HCT116 (cell line): ENCODE results near the gene PEF1. TPM values are rescaled to one million over a fixed set of nuclear protein-coding genes. Genes with fewer than 3 reads are reported as not detected.
A peak's percentile ranks its signal among the peaks of the same experiment; 100 is the strongest.

Experiments
- ATAC-seq: fragments of 200-7000 bp; cut with Tn5 transposase; 2 replicates; pipeline ENCODE4 v1.9.1; 2020; ENCODE audit warnings: mild to moderate bottlenecking, moderate library complexity
- BruUV-seq: library from RNA; stranded (reverse); fragments of 400-500 nt; replicated peaks from 2 replicates; lab custom pipeline; 2021; lab: Mats Ljungman, UMichigan
- CTCF ChIA-PET: fragments of 300-600 bp; sonication (Branson Sonifier 250); formaldehyde crosslinking; loops from one replicate; lab custom pipeline; 2021; ENCODE audit warnings: antibody characterized with exemption; lab: Charles Lee
- POLR2A ChIA-PET: fragments of 300-600, 350-600 bp; sonication (Branson Sonifier 250); formaldehyde crosslinking; loops from one replicate; lab custom pipeline; 2021; ENCODE audit warnings: antibody characterized with exemption; lab: Charles Lee
- RAD21 ChIA-PET, 2 experiments: fragments of 300-600 bp; sonication (Branson Sonifier 250); formaldehyde crosslinking; loops; one replicate each; lab custom pipeline; 2023; ENCODE audit warnings: low total read pairs in 2 of 2; ENCODE audit not compliant: uncharacterized antibody in 2 of 2, unreplicated experiment in 2 of 2, low non-redundant PET in 1 of 2; lab: Charles Lee
- DNase-seq: peaks from one replicate; pipeline ENCODE4 v3.0.0-alpha.2; 2010; ENCODE audit warnings: low read depth, low spot score
- H2AFZ ChIP-seq: fragments of 200-600 bp; shearing (Covaris generic), sonication (generic); 2 replicates; pipeline ENCODE4 v1.6.1; 2017; ENCODE audit warnings: low read depth, mixed run types, mixed read lengths, antibody characterized with exemption, low read length; ENCODE audit not compliant: poor library complexity, severe bottlenecking
- H3K27ac ChIP-seq: 2 replicates; pipeline ENCODE4 v1.5.1; 2012; ENCODE audit warnings: low read depth, low read length
- H3K27me3 ChIP-seq: fragments of 200-600 bp; sonication (generic); 2 replicates; pipeline ENCODE4 v1.6.1; 2016; ENCODE audit warnings: mixed run types, low read length, mixed read lengths; ENCODE audit not compliant: insufficient read depth
- H3K36me3 ChIP-seq, 2 experiments: fragments of 200-500 bp in 1 of 2; fragments of 200-600 bp in 1 of 2; sonication (Bioruptor generic) in 1 of 2; sonication (generic) in 1 of 2; 2 replicates each; pipeline versions ENCODE4 v1.5.1 to v1.6.1; 2014 to 2016; ENCODE audit warnings: low read length in 2 of 2, inconsistent platforms in 1 of 2, mixed read lengths in 1 of 2, mixed run types in 1 of 2; ENCODE audit not compliant: insufficient read depth in 2 of 2, control insufficient read depth in 1 of 2
- H3K4me1 ChIP-seq, 2 experiments: fragments of 200-600 bp in 1 of 2; sonication (generic) in 1 of 2; 2 replicates each; pipeline versions ENCODE4 v1.5.1 to v1.6.1; 2012 to 2017; ENCODE audit warnings: low read length in 2 of 2, inconsistent platforms in 1 of 2, mild to moderate bottlenecking in 1 of 2, mixed read lengths in 1 of 2, mixed run types in 1 of 2, moderate library complexity in 1 of 2; ENCODE audit not compliant: insufficient read depth in 2 of 2, control insufficient read depth in 1 of 2
- H3K4me2 ChIP-seq: fragments of 200-600 bp; sonication (generic); 2 replicates; pipeline ENCODE4 v1.6.1; 2017; ENCODE audit warnings: mixed run types, low read length, mixed read lengths
- H3K4me3 ChIP-seq, 2 experiments: fragments of 200-600 bp in 1 of 2; sonication (generic) in 1 of 2; replicated peaks in 1 of 2; 2 replicates each; pipeline ENCODE4 v1.5.1; 2011 to 2016; ENCODE audit warnings: low read length in 2 of 2, control low read depth in 1 of 2, low read depth in 1 of 2, mild to moderate bottlenecking in 1 of 2, mixed read lengths in 1 of 2, mixed run types in 1 of 2
- H3K79me2 ChIP-seq: fragments of 200-600 bp; sonication (generic); 2 replicates; pipeline ENCODE4 v1.6.1; 2017; ENCODE audit warnings: mild to moderate bottlenecking, mixed run types, low read length, moderate library complexity, mixed read lengths; ENCODE audit not compliant: insufficient read depth
- H3K9ac ChIP-seq: fragments of 200-600 bp; sonication (generic); 2 replicates; pipeline ENCODE4 v1.6.1; 2016; ENCODE audit warnings: low read length, mixed read lengths
- H3K9me2 ChIP-seq: fragments of 200-600 bp; sonication (generic), shearing (Covaris generic); 2 replicates; pipeline ENCODE4 v1.6.1; 2017; ENCODE audit warnings: mixed run types, mild to moderate bottlenecking, moderate library complexity; ENCODE audit not compliant: insufficient read depth
- H3K9me3 ChIP-seq, 2 experiments: fragments of 200-500 bp in 1 of 2; fragments of 200-600 bp in 1 of 2; sonication (Bioruptor generic) in 1 of 2; sonication (generic) in 1 of 2; 2 replicates each; pipeline ENCODE4 v1.6.1; 2014 to 2017; ENCODE audit warnings: low read length in 2 of 2, mixed read lengths in 2 of 2, inconsistent platforms in 1 of 2, low read depth in 1 of 2, mild to moderate bottlenecking in 1 of 2, mixed run types in 1 of 2, moderate library complexity in 1 of 2; ENCODE audit not compliant: control insufficient read depth in 1 of 2, insufficient read depth in 1 of 2
- H4K20me1 ChIP-seq: fragments of 200-600 bp; sonication (generic), shearing (Covaris generic); 2 replicates; pipeline ENCODE4 v1.6.1; 2017; ENCODE audit warnings: mixed run types, mild to moderate bottlenecking, moderate library complexity; ENCODE audit not compliant: insufficient read depth
- CBX3 ChIP-seq: IDR thresholded peaks from 2 replicates; pipeline ENCODE4 v1.6.1; 2012; ENCODE audit warnings: low read depth
- CEBPB ChIP-seq: IDR thresholded peaks from 2 replicates; pipeline ENCODE4 v1.6.1; 2012; ENCODE audit warnings: low read depth
- EZH2 ChIP-seq: fragments of 200-600 bp; sonication (generic); IDR thresholded peaks from 2 replicates; pipeline ENCODE4 v1.6.1; 2017; ENCODE audit warnings: antibody characterized with exemption, mixed run types
- EZH2phosphoT487 ChIP-seq: fragments of 200-600 bp; IDR thresholded peaks from 2 replicates; pipeline ENCODE4 v1.6.1; 2018; ENCODE audit warnings: antibody characterized with exemption, borderline replicate concordance
- JUND ChIP-seq: IDR thresholded peaks from 2 replicates; pipeline ENCODE4 v1.6.1; 2012
- RAD21 ChIP-seq: IDR thresholded peaks from 2 replicates; pipeline ENCODE4 v1.6.1; 2012; ENCODE audit warnings: low read depth, mild to moderate bottlenecking
- SRF ChIP-seq: IDR thresholded peaks from 2 replicates; pipeline ENCODE4 v1.6.1; 2012; ENCODE audit warnings: low read depth
- ZFX ChIP-seq: fragments of 450-650 bp; IDR thresholded peaks from 2 replicates; pipeline ENCODE4 v1.6.1; 2017
- intact Hi-C: fragments of 100-400 bp; cut with micrococcal nuclease; formaldehyde crosslinking; loops from 2 replicates; pipeline ENCODE4 v1.10.0; 2022
- total RNA-seq: library from RNA; stranded (reverse); gene quantifications from one replicate; pipeline ENCODE4 v1.2.1, GENCODE V29; 2021; ENCODE audit not compliant: unreplicated experiment
- TF ChIP-seq, protein P1 (sequence below): IDR thresholded peaks from 2 replicates; pipeline ENCODE4 v1.6.1; 2011; ENCODE audit warnings: mild to moderate bottlenecking, low read length, moderate library complexity; ENCODE audit not compliant: insufficient replicate concordance; ENCODE audit errors: extremely low read depth

Gene PEF1
- total RNA-seq, 1 experiment from 2014 or later = 37.6 TPM

- TF ChIP-seq JUND = no peak
- no peak for TF ChIP-seq CEBPB
- TF ChIP-seq SRF = no peak
- TF ChIP-seq EZH2phosphoT487 = no peak
- TF ChIP-seq, protein P1, sequence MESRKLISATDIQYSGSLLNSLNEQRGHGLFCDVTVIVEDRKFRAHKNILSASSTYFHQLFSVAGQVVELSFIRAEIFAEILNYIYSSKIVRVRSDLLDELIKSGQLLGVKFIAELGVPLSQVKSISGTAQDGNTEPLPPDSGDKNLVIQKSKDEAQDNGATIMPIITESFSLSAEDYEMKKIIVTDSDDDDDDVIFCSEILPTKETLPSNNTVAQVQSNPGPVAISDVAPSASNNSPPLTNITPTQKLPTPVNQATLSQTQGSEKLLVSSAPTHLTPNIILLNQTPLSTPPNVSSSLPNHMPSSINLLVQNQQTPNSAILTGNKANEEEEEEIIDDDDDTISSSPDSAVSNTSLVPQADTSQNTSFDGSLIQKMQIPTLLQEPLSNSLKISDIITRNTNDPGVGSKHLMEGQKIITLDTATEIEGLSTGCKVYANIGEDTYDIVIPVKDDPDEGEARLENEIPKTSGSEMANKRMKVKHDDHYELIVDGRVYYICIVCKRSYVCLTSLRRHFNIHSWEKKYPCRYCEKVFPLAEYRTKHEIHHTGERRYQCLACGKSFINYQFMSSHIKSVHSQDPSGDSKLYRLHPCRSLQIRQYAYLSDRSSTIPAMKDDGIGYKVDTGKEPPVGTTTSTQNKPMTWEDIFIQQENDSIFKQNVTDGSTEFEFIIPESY = no peak
- TF ChIP-seq ZFX = no peak
- no peak for TF ChIP-seq RAD21
- TF ChIP-seq CBX3 = no peak
- TF ChIP-seq EZH2 = no peak
- Histone ChIP-seq H3K9ac (peak overlapping the region; percentile 97), H2AFZ (no peak overlapping the region), H3K9me3 (no peaks in the 10 kb centered on the region), H3K79me2 (peaks cover 34% of the 10 kb centered on the region), H3K27me3 (no peaks in the 10 kb centered on the region), H3K4me1 (peaks cover 8 to 20% of the 10 kb centered on the region in 2 experiments; a peak in 3 of 4 replicates), H3K4me3 (peak overlapping the region; percentile 80 to 96), H4K20me1 (no peaks in the 10 kb centered on the region), H3K27ac (peak overlapping the region; percentile 92), H3K9me2 (no peaks in the 10 kb centered on the region), H3K36me3 (no peaks in the 10 kb centered on the region), H3K4me2 (peak overlapping the region; percentile 83)
- DNase-seq = no peak
- no peak for ATAC-seq
- ChIA-PET POLR2A (interaction anchor here (0.6 to 1.2 kb wide), 5 partner anchors 12 to 144 kb away, joined by 3 to 9 read pairs (median 5); no protein-coding TSS in a partner anchor), RAD21 (interaction anchor here in 1 of 2 experiments (0.6 to 1.0 kb wide), 2 partner anchors 70 to 474 kb away, joined by 3 to 6 read pairs; no protein-coding TSS in a partner anchor), CTCF (interaction anchor here (0.8 to 1.7 kb wide), 5 partner anchors 12 to 170 kb away, joined by 3 to 6 read pairs (median 5); partner anchors contain the start of gene SPOCD1)
- intact Hi-C loops = no loop called here
- TSS peak; percentile 63 for BruUV-seq
These were observed 545 bp upstream of the PEF1 start for GRCh38 chr1:31645274-31645568.
